IMR-90 (cell line): Measurements from ENCODE around the gene OLFM3.

Experiments used
- BHLHE40 ChIP-seq: fragments of 150-350 bp; IDR thresholded peaks from 2 replicates; pipeline ENCODE4 v1.6.1; 2016; ENCODE audit warnings: mild to moderate bottlenecking, low read depth, low read length
- CTCF ChIP-seq: conservative IDR thresholded peaks from 2 replicates; pipeline ENCODE4 v1.5.1; 2012; ENCODE audit warnings: mild to moderate bottlenecking, low read depth, low read length, improper control_type of control experiment
- FOS ChIP-seq: fragments of 150-350 bp; IDR thresholded peaks from 2 replicates; pipeline ENCODE4 v1.6.1; 2016; ENCODE audit warnings: low read depth, low read length
- MAFK ChIP-seq: IDR thresholded peaks from 2 replicates; pipeline ENCODE4 v1.6.1; 2012; ENCODE audit warnings: low read depth, low read length, improper control_type of control experiment
- MAZ ChIP-seq: IDR thresholded peaks from 2 replicates; pipeline ENCODE4 v1.6.1; 2012; ENCODE audit warnings: low read depth, mild to moderate bottlenecking, low read length, improper control_type of control experiment, moderate library complexity, borderline replicate concordance
- MXI1 ChIP-seq: IDR thresholded peaks from 2 replicates; pipeline ENCODE4 v1.6.1; 2012; ENCODE audit warnings: low read depth, mild to moderate bottlenecking, low read length, moderate library complexity, borderline replicate concordance
- POLR2A ChIP-seq: IDR thresholded peaks from 2 replicates; pipeline ENCODE4 v1.6.1; 2012; ENCODE audit warnings: mild to moderate bottlenecking, low read depth, low read length
- RAD21 ChIP-seq: IDR thresholded peaks from 2 replicates; pipeline ENCODE4 v1.6.1; 2012; ENCODE audit warnings: low read length, improper control_type of control experiment
- SMC3 ChIP-seq: fragments of 150-350 bp; IDR thresholded peaks from 2 replicates; pipeline ENCODE4 v1.6.1; 2016; ENCODE audit warnings: low read depth, mild to moderate bottlenecking, antibody characterized with exemption, low read length, moderate library complexity
- TF ChIP-seq, protein P1 (sequence below): fragments of 150-350 bp; IDR thresholded peaks from 2 replicates; pipeline ENCODE4 v1.6.1; 2017; ENCODE audit warnings: mild to moderate bottlenecking, antibody characterized with exemption, low read length, low read depth

DNA sequence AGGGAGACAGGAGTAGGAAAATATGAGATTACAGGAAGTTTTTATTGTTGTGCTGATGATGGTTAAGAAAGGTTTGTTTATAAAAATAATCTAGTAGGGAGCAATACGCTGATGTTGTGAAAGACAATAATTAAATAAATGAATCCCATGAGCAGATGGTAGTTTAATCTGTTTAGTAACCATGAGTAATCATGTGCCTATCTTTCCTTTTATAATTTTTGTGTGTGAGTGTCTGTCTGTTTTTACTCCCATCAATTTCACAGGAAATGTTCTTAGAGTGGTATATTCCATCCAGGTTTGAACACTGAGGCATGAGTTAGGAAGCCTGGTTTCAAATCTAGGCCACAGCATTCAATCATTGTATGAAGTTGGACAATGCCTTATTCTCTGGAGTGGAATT, 180.5 kb downstream of the OLFM3 start:
- no peak for TF ChIP-seq CTCF
- no peak for TF ChIP-seq BHLHE40
- TF ChIP-seq, protein P1, sequence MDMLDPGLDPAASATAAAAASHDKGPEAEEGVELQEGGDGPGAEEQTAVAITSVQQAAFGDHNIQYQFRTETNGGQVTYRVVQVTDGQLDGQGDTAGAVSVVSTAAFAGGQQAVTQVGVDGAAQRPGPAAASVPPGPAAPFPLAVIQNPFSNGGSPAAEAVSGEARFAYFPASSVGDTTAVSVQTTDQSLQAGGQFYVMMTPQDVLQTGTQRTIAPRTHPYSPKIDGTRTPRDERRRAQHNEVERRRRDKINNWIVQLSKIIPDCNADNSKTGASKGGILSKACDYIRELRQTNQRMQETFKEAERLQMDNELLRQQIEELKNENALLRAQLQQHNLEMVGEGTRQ: no peak
- no peak for TF ChIP-seq RAD21
- no peak for TF ChIP-seq MXI1
- no peak for TF ChIP-seq POLR2A
- no peak for TF ChIP-seq SMC3
- no peak for TF ChIP-seq MAFK
- TF ChIP-seq FOS: no peak
- TF ChIP-seq MAZ: no peak
